ENCODE data around the gene RAPGEFL1.

DNA sequence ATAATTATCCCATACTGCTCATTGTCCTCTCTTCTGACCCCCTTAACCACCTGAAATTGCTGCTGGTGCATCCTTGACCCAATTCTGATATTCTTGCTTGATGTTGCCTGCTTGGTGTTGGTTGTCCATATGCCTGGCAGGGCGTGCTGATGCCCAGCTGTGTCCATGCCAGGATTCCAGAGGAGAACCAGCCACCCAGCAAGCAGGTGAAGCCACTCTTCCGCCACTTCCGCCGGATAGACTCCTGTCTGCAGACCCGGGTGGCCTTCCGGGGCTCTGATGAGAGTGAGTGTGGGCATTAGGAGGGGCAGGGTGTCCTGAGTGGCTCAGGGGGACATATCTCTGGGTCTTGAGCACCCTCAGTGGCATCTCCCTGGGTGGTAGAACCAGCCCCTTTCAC is 11.4 kb downstream of the RAPGEFL1 start:
- TF ChIP-seq SIN3A (conservative IDR thresholded peaks at IDR 0.05 in 1 of 2, IDR thresholded peaks at IDR 0.05 in 1 of 2; ENCODE audit: low read depth in 1 of 2, low read length in 2 of 2): no peak
- TF ChIP-seq, protein P1, sequence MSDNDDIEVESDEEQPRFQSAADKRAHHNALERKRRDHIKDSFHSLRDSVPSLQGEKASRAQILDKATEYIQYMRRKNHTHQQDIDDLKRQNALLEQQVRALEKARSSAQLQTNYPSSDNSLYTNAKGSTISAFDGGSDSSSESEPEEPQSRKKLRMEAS (IDR thresholded peaks at IDR 0.05): no peak
- no peak for TF ChIP-seq GTF2F1 (IDR thresholded peaks at IDR 0.05; ENCODE audit: borderline replicate concordance, low read depth, low read length)
- TF ChIP-seq, protein P2, sequence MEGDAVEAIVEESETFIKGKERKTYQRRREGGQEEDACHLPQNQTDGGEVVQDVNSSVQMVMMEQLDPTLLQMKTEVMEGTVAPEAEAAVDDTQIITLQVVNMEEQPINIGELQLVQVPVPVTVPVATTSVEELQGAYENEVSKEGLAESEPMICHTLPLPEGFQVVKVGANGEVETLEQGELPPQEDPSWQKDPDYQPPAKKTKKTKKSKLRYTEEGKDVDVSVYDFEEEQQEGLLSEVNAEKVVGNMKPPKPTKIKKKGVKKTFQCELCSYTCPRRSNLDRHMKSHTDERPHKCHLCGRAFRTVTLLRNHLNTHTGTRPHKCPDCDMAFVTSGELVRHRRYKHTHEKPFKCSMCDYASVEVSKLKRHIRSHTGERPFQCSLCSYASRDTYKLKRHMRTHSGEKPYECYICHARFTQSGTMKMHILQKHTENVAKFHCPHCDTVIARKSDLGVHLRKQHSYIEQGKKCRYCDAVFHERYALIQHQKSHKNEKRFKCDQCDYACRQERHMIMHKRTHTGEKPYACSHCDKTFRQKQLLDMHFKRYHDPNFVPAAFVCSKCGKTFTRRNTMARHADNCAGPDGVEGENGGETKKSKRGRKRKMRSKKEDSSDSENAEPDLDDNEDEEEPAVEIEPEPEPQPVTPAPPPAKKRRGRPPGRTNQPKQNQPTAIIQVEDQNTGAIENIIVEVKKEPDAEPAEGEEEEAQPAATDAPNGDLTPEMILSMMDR (IDR thresholded peaks at IDR 0.05; ENCODE audit: control extremely low read depth in 1 of 3, insufficient read depth in 1 of 3, low read depth in 1 of 3, low read length in 3 of 3): no peak
- no peak for TF ChIP-seq POLR2A (IDR thresholded peaks at IDR 0.05; ENCODE audit: control extremely low read depth in 1 of 2, low read depth in 2 of 2, low read length in 2 of 2)
- TF ChIP-seq TCF12 (IDR thresholded peaks at IDR 0.05; ENCODE audit: low read depth, low read length): no peak
- TF ChIP-seq POLR2AphosphoS5 (IDR thresholded peaks at IDR 0.05; ENCODE audit: low read depth, low read length): no peak
- no peak for TF ChIP-seq SRF (IDR thresholded peaks at IDR 0.05; ENCODE audit: low read depth, low read length)

All from H1 (cell line).